ENCODE measurements around the gene DSCAM.

DSCAM gene

DNA sequence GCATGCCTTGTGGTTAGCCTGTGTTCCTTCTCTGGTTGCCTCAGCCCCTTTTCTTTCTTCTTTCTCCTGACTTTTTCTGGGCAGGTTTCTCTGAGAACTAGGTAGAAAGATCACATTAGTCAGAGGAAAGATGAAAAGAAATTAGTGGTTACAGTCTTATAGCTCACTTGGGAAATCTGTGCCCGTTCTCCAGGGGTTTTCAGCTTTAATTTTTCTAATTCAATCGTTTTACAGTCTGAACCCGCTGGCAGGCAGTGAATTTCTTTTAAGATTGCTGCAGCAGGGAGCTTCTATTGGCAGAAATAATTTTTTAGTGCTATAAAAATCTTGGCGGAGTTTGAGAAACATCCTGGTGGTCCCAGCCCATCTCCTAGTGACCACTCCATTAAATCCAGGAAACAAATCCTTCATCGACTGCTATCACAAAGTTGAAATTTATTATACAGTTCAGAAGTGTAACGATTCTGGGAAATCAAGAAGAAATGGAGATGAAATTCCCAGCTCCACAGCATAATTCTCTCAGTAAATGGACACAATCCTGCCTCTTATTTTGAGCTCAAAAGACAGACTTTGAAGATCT is 866.6 kb downstream of the DSCAM start:
- CTCF ChIA-PET = no interaction called here
- DNase-seq = no peak
- Histone ChIP-seq H3K27ac (ENCODE audit: insufficient read depth in 1 of 2, low read depth in 1 of 2, low read length in 2 of 2, poor library complexity in 1 of 2, severe bottlenecking in 2 of 2) (no peak overlapping the region), H3K4me3 (ENCODE audit: control insufficient read depth in 1 of 7, extremely low read depth in 1 of 7, insufficient read depth in 4 of 7, low read depth in 2 of 7, low read length in 6 of 7) (no peak overlapping the region), H3K4me1 (ENCODE audit: control extremely low read depth in 1 of 4, control insufficient read depth in 4 of 4, insufficient read depth in 4 of 4, low read length in 3 of 4) (no peaks in the 10 kb centered on the region), H3K27me3 (replicated peaks in 2 of 5; ENCODE audit: control insufficient read depth in 4 of 5, insufficient read depth in 5 of 5, low read length in 4 of 5) (peaks cover 0 to 4% (median 0%) of the 10 kb centered on the region in 5 experiments), H3K9me3 (ENCODE audit: control extremely low read depth in 1 of 5, control insufficient read depth in 4 of 5, insufficient read depth in 2 of 5, low read depth in 1 of 5, low read length in 4 of 5) (peaks cover 0 to 4% (median 2%) of the 10 kb centered on the region in 5 experiments), H3K36me3 (ENCODE audit: control insufficient read depth in 4 of 4, insufficient read depth in 4 of 4, low read length in 3 of 4) (no peaks in the 10 kb centered on the region)
- WGBS (ENCODE audit: insufficient coverage) = 97% methylated on average over 3 of the region's 6 CpGs
- POLR2A ChIA-PET = no interaction called here

DNA sequence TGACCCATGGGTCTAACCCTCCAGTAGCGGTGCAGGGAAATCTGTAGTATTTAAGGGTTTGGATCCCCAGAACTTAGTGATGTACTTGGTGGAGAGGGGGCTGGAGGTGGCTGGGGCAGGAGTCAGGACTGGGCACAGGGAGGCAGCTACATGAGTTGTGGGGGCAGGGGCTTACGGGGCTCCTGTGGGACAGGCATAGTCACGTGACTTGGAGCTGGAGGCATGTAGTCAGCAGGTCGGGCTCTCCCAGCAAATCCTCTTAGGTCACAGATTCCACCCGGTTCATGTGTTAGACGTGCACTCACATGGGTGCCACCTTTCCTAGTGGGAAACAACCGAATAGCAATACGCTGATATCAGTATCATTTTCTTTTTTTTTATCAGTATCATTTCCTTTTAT is 867.6 kb downstream of the DSCAM start:
- Histone ChIP-seq H3K27me3 (replicated peaks in 2 of 5; ENCODE audit: control insufficient read depth in 4 of 5, insufficient read depth in 5 of 5, low read length in 4 of 5) (peaks cover 0 to 4% (median 0%) of the 10 kb centered on the region in 5 experiments), H3K9me3 (ENCODE audit: control extremely low read depth in 1 of 5, control insufficient read depth in 4 of 5, insufficient read depth in 2 of 5, low read depth in 1 of 5, low read length in 4 of 5) (peaks cover 0 to 6% (median 2%) of the 10 kb centered on the region in 5 experiments), H3K36me3 (ENCODE audit: control insufficient read depth in 4 of 4, insufficient read depth in 4 of 4, low read length in 3 of 4) (no peaks in the 10 kb centered on the region), H3K27ac (ENCODE audit: insufficient read depth in 1 of 2, low read depth in 1 of 2, low read length in 2 of 2, poor library complexity in 1 of 2, severe bottlenecking in 2 of 2) (no peak overlapping the region), H3K4me1 (ENCODE audit: control extremely low read depth in 1 of 4, control insufficient read depth in 4 of 4, insufficient read depth in 4 of 4, low read length in 3 of 4) (no peaks in the 10 kb centered on the region), H3K4me3 (ENCODE audit: control insufficient read depth in 1 of 7, extremely low read depth in 1 of 7, insufficient read depth in 4 of 7, low read depth in 2 of 7, low read length in 6 of 7) (no peak overlapping the region)
- DNase-seq = no peak
- 90% methylated on average over 7 of the region's 8 CpGs for WGBS (ENCODE audit: insufficient coverage)
- CTCF ChIA-PET = no interaction called here
- POLR2A ChIA-PET = no interaction called here

DNA sequence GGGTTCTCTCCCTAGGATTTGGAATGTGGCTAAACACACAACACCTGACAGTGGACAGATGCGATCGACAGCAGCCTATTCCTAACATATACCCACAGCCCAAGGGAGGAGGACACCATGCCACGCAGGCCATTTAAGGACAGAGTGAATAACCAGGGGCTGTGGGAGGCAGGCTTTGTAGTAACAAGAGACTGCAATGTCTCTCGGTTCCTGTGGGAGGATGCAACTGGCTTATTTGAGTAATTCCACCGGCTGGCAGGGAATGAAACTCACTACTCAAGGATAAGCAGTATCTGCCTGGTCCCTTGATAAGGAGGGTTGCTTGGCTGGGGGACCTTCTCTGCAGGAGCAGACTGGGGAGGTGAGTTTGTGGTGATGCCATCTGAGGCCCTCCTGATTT is 870.2 kb downstream of the DSCAM start:
- Histone ChIP-seq H3K4me1 (ENCODE audit: control extremely low read depth in 1 of 4, control insufficient read depth in 4 of 4, insufficient read depth in 4 of 4, low read length in 3 of 4) (no peaks in the 10 kb centered on the region), H3K4me3 (ENCODE audit: control insufficient read depth in 1 of 7, extremely low read depth in 1 of 7, insufficient read depth in 4 of 7, low read depth in 2 of 7, low read length in 6 of 7) (no peak overlapping the region), H3K9me3 (ENCODE audit: control extremely low read depth in 1 of 5, control insufficient read depth in 4 of 5, insufficient read depth in 2 of 5, low read depth in 1 of 5, low read length in 4 of 5) (peaks cover 0 to 6% (median 2%) of the 10 kb centered on the region in 5 experiments), H3K36me3 (ENCODE audit: control insufficient read depth in 4 of 4, insufficient read depth in 4 of 4, low read length in 3 of 4) (no peaks in the 10 kb centered on the region), H3K27ac (ENCODE audit: insufficient read depth in 1 of 2, low read depth in 1 of 2, low read length in 2 of 2, poor library complexity in 1 of 2, severe bottlenecking in 2 of 2) (no peak overlapping the region), H3K27me3 (replicated peaks in 2 of 5; ENCODE audit: control insufficient read depth in 4 of 5, insufficient read depth in 5 of 5, low read length in 4 of 5) (peaks cover 0 to 4% (median 0%) of the 10 kb centered on the region in 5 experiments)
- CTCF ChIA-PET = no interaction called here
- no peak for DNase-seq
- POLR2A ChIA-PET = no interaction called here
- 82% methylated on average over 3 of the region's 5 CpGs for WGBS (ENCODE audit: insufficient coverage)

DNA sequence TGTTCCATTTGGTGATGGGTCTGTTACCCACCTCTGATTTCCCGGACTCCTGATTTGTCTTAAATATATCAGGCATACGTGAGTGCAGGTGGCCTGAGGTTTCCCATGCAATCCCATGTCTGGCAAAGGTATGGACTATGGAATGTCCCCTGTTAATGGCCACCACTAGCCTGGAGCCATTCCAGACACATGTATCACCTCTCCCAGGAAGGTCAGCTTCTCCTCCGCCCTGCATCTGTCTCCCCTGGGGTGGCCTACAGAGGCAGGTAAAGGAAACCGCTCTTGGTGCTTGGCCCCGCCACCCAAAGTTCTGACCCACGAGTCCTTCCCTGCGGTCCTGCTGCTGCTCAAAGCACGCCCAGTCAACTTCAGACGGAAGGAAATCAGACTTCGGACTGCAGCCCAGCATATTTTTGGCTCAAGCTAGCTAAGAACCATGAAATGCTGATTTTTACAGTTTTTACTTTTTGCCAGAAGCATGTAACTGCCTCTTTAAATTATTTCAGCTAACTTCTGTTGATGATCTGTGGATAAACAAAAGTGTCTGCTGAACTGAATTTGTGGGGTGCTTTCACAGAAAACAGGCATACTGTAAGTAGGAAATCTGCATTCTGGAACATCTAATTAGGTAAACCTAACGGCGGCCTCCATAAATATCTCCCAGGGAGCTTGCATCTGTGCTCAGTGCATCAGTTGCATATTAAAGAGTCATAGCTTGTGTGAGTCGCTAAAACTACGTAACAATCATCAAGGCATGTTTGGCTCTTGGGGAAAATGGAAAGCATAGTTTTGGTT is 873.8 kb downstream of the DSCAM start:
- H3K9me3 ChIP-seq (ENCODE audit: control extremely low read depth in 1 of 5, control insufficient read depth in 4 of 5, insufficient read depth in 2 of 5, low read depth in 1 of 5, low read length in 4 of 5) = peaks cover 0 to 6% (median 3%) of the 10 kb centered on the region in 5 experiments
- no peaks in the 10 kb centered on the region for H3K36me3 ChIP-seq (ENCODE audit: control insufficient read depth in 4 of 4, insufficient read depth in 4 of 4, low read length in 3 of 4)
- H3K27me3 ChIP-seq (replicated peaks in 2 of 5; ENCODE audit: control insufficient read depth in 4 of 5, insufficient read depth in 5 of 5, low read length in 4 of 5) = peaks cover 0 to 2% (median 0%) of the 10 kb centered on the region in 5 experiments
- H3K27ac ChIP-seq (ENCODE audit: insufficient read depth in 1 of 2, low read depth in 1 of 2, low read length in 2 of 2, poor library complexity in 1 of 2, severe bottlenecking in 2 of 2) = no peak overlapping the region
- no peak overlapping the region for H3K4me3 ChIP-seq (ENCODE audit: control insufficient read depth in 1 of 7, extremely low read depth in 1 of 7, insufficient read depth in 4 of 7, low read depth in 2 of 7, low read length in 6 of 7)
- ChIA-PET CTCF (no interaction called here), POLR2A (no interaction called here)
- no peak for DNase-seq
- H3K4me1 ChIP-seq (ENCODE audit: control extremely low read depth in 1 of 4, control insufficient read depth in 4 of 4, insufficient read depth in 4 of 4, low read length in 3 of 4) = no peaks in the 10 kb centered on the region
- WGBS (ENCODE audit: insufficient coverage) = 96% methylated on average over 14 of the region's 14 CpGs

DNA sequence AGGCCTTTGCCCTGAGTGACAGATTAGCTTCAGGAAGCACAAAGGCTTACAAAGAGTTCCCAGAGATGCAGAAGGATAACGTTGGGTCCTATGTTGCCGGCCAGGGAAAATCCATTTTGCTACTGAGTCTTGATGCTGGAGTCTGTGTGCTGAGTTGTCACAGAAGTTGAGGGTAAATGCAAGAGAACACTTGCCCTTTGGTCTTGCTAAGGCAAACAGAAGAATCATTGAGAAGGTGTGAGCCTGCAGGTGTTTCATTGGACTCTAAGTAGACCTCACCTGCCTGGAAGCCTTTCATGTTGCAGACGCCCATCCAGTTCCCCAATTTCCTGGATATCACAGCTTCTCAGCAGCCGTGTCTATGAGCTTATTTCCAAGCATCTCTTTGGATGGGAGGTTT is 874.5 kb downstream of the DSCAM start:
- WGBS (ENCODE audit: insufficient coverage) = 83% methylated on average over 3 of the region's 4 CpGs

DNA sequence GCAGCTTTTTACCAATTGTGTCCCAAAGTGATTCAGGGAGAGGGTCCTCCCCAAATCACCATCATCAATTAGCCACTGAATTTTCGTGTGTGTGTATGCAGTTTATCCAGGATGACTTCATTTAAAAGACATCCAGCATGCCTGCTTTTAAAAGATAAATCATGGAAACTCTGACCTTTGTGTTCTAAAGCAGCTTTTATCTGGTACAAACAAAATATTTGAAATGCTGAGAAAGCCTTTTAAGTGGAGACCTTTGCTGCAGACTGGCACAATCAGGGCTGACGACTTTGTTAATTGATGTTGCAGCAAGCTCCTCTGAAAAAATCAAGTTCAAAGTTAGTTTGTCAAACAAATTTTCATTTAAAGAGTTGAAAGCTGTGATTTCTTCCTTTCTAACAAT is 875.0 kb downstream of the DSCAM start:
- H3K36me3 ChIP-seq (ENCODE audit: control insufficient read depth in 4 of 4, insufficient read depth in 4 of 4, low read length in 3 of 4) = no peaks in the 10 kb centered on the region
- no peak overlapping the region for H3K27ac ChIP-seq (ENCODE audit: insufficient read depth in 1 of 2, low read depth in 1 of 2, low read length in 2 of 2, poor library complexity in 1 of 2, severe bottlenecking in 2 of 2)
- WGBS (ENCODE audit: insufficient coverage) = 83% methylated on average over 1 of the region's 2 CpGs
- no peaks in the 10 kb centered on the region for H3K4me1 ChIP-seq (ENCODE audit: control extremely low read depth in 1 of 4, control insufficient read depth in 4 of 4, insufficient read depth in 4 of 4, low read length in 3 of 4)
- CTCF ChIA-PET = no interaction called here
- DNase-seq = no peak
- POLR2A ChIA-PET = no interaction called here
- H3K9me3 ChIP-seq (ENCODE audit: control extremely low read depth in 1 of 5, control insufficient read depth in 4 of 5, insufficient read depth in 2 of 5, low read depth in 1 of 5, low read length in 4 of 5) = peaks cover 0 to 6% (median 4%) of the 10 kb centered on the region in 5 experiments
- H3K4me3 ChIP-seq (ENCODE audit: control insufficient read depth in 1 of 7, extremely low read depth in 1 of 7, insufficient read depth in 4 of 7, low read depth in 2 of 7, low read length in 6 of 7) = no peak overlapping the region
- H3K27me3 ChIP-seq (replicated peaks in 2 of 5; ENCODE audit: control insufficient read depth in 4 of 5, insufficient read depth in 5 of 5, low read length in 4 of 5) = no peaks in the 10 kb centered on the region

More for the DNA sequence above, 874.5 kb downstream of the DSCAM start:
- H3K36me3 ChIP-seq (ENCODE audit: control insufficient read depth in 4 of 4, insufficient read depth in 4 of 4, low read length in 3 of 4) = no peaks in the 10 kb centered on the region
- no peak overlapping the region for H3K4me3 ChIP-seq (ENCODE audit: control insufficient read depth in 1 of 7, extremely low read depth in 1 of 7, insufficient read depth in 4 of 7, low read depth in 2 of 7, low read length in 6 of 7)
- H3K27me3 ChIP-seq (replicated peaks in 2 of 5; ENCODE audit: control insufficient read depth in 4 of 5, insufficient read depth in 5 of 5, low read length in 4 of 5) = no peaks in the 10 kb centered on the region
- POLR2A ChIA-PET = no interaction called here
- H3K9me3 ChIP-seq (ENCODE audit: control extremely low read depth in 1 of 5, control insufficient read depth in 4 of 5, insufficient read depth in 2 of 5, low read depth in 1 of 5, low read length in 4 of 5) = peaks cover 0 to 6% (median 4%) of the 10 kb centered on the region in 5 experiments
- H3K27ac ChIP-seq (ENCODE audit: insufficient read depth in 1 of 2, low read depth in 1 of 2, low read length in 2 of 2, poor library complexity in 1 of 2, severe bottlenecking in 2 of 2) = no peak overlapping the region
- CTCF ChIA-PET = no interaction called here
- no peaks in the 10 kb centered on the region for H3K4me1 ChIP-seq (ENCODE audit: control extremely low read depth in 1 of 4, control insufficient read depth in 4 of 4, insufficient read depth in 4 of 4, low read length in 3 of 4)
- no peak for DNase-seq

DNA sequence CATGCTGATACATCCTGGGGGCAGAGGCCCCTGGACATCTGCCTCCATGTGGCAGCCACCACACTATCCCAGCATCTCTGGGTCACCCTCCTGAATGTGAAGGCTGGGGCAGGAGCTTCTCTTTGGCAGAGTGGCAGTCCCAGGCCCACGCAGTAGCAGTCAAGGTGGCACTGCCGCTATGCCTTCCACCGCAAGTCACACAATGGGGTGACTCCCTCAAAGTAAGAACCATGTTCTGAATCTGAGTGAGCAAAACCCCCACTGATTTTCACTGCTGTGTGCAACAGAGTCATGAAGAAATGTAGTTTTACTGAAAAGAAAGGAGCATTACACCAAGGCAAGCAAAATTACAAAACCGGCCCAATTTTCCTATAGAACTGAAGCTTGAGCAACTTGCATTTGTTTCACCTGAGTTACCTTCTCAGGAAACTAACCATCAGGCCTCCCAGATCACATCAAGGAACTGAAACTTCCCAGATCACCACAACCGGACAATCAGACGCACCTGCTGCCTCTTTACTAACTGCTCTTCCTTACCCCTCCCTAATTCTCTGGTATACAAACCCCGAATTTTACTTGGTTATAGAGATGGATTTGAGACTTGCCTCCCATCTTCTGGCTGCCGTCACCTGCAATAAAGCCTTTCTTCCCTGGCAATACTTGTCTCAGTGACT is 877.1 kb downstream of the DSCAM start:
- Histone ChIP-seq H3K27ac (ENCODE audit: insufficient read depth in 1 of 2, low read depth in 1 of 2, low read length in 2 of 2, poor library complexity in 1 of 2, severe bottlenecking in 2 of 2) (no peak overlapping the region), H3K4me1 (ENCODE audit: control extremely low read depth in 1 of 4, control insufficient read depth in 4 of 4, insufficient read depth in 4 of 4, low read length in 3 of 4) (no peaks in the 10 kb centered on the region), H3K27me3 (replicated peaks in 2 of 5; ENCODE audit: control insufficient read depth in 4 of 5, insufficient read depth in 5 of 5, low read length in 4 of 5) (no peaks in the 10 kb centered on the region), H3K4me3 (ENCODE audit: control insufficient read depth in 1 of 7, extremely low read depth in 1 of 7, insufficient read depth in 4 of 7, low read depth in 2 of 7, low read length in 6 of 7) (no peak overlapping the region), H3K36me3 (ENCODE audit: control insufficient read depth in 4 of 4, insufficient read depth in 4 of 4, low read length in 3 of 4) (no peaks in the 10 kb centered on the region), H3K9me3 (ENCODE audit: control extremely low read depth in 1 of 5, control insufficient read depth in 4 of 5, insufficient read depth in 2 of 5, low read depth in 1 of 5, low read length in 4 of 5) (peaks cover 0 to 5% (median 2%) of the 10 kb centered on the region in 5 experiments)
- DNase-seq = no peak
- WGBS (ENCODE audit: insufficient coverage) = 78% methylated on average over 8 of the region's 8 CpGs
- CTCF ChIA-PET = no interaction called here
- POLR2A ChIA-PET = no interaction called here

Measured in common myeloid progenitor, CD34-positive (primary cell).